ENCODE results near the gene LZTR1. TPM values are rescaled to one million over a fixed set of nuclear protein-coding genes. Genes with fewer than 3 reads are reported as not detected.

Gene LZTR1
- total and polyA plus RNA-seq, 10 of the 15 experiments (the other 5 are each of a cell fraction or from before 2014, with no cell fraction given) = 0.82 to 50.3 (median 19.3) TPM

DNA sequence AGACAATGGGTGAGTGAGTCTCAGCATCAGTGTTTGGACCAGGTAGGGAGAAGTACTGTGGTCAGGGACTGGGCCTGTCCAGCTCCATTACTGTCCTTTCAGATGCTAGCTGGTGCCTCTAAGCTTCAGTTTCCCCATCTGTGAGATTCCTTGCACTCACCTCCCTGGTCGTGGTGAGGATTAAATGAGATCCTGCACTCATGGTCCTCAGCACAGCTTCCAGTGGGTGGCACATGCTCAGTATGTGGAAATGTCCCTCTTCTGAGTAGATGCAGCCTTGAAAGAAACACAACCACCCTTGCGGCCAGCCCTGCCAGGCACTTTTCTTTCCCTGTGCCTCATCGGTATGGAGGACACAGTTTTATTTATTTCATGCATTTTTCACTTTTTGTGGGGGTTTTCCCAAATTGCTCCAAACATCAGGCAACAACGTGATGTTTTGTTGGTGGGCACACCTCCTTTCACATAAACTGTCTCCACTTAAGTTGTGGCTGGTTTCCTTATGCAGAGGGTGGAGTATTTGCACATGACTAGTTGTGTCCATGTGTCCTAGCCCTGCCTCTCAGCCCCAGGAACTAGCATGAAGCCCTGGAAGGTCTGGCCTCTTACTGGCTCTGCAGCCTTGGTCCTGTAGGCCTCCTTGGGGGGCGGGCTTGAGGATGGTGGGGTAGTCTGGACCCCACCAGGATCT is 1.1 kb downstream of the LZTR1 start (continued):
- TF ChIP-seq MEF2B (IDR thresholded peaks at IDR 0.05; ENCODE audit: partially characterized antibody, poor library complexity, severe bottlenecking) = no peak
- TF ChIP-seq NFYA (IDR thresholded peaks at IDR 0.05; ENCODE audit: borderline replicate concordance, low read depth, low read length) = no peak
- TF ChIP-seq CEBPB (IDR thresholded peaks at IDR 0.05; ENCODE audit: borderline replicate concordance in 1 of 2, low read depth in 2 of 2, low read length in 2 of 2) = no peak

DNA sequence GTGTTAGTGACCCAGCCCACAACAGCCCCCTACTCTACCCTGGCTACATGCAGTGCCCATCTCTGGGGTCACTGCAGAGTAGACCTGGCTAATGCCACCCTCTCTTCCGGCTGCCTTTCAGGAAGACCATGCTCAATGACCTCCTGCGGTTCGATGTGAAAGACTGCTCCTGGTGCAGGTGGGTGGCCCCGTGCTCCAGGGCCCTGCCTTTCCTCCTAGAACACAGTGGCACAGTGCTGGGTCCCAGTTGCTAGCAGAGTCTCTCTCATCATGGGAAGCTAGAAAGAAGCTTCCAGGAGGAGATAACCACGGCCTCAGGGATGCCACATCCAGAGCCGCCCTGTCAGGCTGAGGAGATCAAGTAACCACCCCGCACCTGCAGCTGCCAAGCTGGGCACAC is 3.6 kb downstream of the LZTR1 start:
- Histone ChIP-seq H3K36me3 (ENCODE audit: control insufficient read depth in 2 of 2, insufficient read depth in 2 of 2, low read length in 1 of 2) (0 out of 4 replicates have a peak, but pooled peaks cover 0 to 2% of the 10 kb centered on the region in 2 experiments), H3K9ac (ENCODE audit: control insufficient read depth, insufficient read depth, low read length) (no peak overlapping the region), H3K27ac (ENCODE audit: control insufficient read depth, insufficient read depth) (no peak overlapping the region), H4K20me1 (ENCODE audit: control insufficient read depth, insufficient read depth) (no peaks in the 10 kb centered on the region), H3K4me2 (ENCODE audit: control insufficient read depth, insufficient read depth) (no peak overlapping the region), H2AFZ (ENCODE audit: control insufficient read depth, low read depth, low read length) (no peak overlapping the region), H3K27me3 (replicated peaks in 1 of 2; ENCODE audit: control insufficient read depth in 2 of 2, insufficient read depth in 2 of 2, low read length in 1 of 2) (no peaks in the 10 kb centered on the region), H3K4me1 (ENCODE audit: control insufficient read depth, insufficient read depth, low read length) (peaks cover 10% of the 10 kb centered on the region; the same call in 1 of the 2 replicates), H3K79me2 (ENCODE audit: control insufficient read depth, insufficient read depth, low read length) (peaks cover 16% of the 10 kb centered on the region), H3K9me3 (replicated peaks; ENCODE audit: control insufficient read depth, insufficient read depth, low read length) (no peaks in the 10 kb centered on the region), H3K4me3 (no peak overlapping the region)
- SMC1A ChIA-PET (ENCODE audit: uncharacterized antibody, unreplicated experiment) = no interaction called here
- WGBS (ENCODE audit: insufficient coverage, insufficient replicate concordance, low lambda C conversion rate, missing lambda C conversion rate) = 100% methylated on average over 7 of the region's 7 CpGs
- POLR2A ChIA-PET = no interaction called here
- RAD21 ChIA-PET (ENCODE audit: unreplicated experiment) = no interaction called here
- intact Hi-C loops (cut with micrococcal nuclease; ENCODE audit: unreplicated experiment) = no loop called here
- no peak for ATAC-seq
- BruUV-seq (replicated peaks) = no TSS peak
- in situ Hi-C loops (cut with MboI) = no loop called here
- CTCF ChIA-PET = no interaction called here
- FAIRE-seq = no peak
- TF ChIP-seq CHD1 (IDR thresholded peaks at IDR 0.05; ENCODE audit: low read depth, low read length) (no peak), NBN (IDR thresholded peaks at IDR 0.05) (no peak), ZNF24 (IDR thresholded peaks at IDR 0.05) (no peak), BACH1 (IDR thresholded peaks at IDR 0.05; ENCODE audit: borderline replicate concordance) (no peak), RAD21 (IDR thresholded peaks at IDR 0.05; ENCODE audit: insufficient read depth, low read depth, low read length) (no peak), RELA (IDR thresholded peaks at IDR 0.05; ENCODE audit: borderline replicate concordance, partially characterized antibody) (no peak), CBFB (IDR thresholded peaks at IDR 0.05; ENCODE audit: low read depth) (no peak)
- TF ChIP-seq, protein P1, sequence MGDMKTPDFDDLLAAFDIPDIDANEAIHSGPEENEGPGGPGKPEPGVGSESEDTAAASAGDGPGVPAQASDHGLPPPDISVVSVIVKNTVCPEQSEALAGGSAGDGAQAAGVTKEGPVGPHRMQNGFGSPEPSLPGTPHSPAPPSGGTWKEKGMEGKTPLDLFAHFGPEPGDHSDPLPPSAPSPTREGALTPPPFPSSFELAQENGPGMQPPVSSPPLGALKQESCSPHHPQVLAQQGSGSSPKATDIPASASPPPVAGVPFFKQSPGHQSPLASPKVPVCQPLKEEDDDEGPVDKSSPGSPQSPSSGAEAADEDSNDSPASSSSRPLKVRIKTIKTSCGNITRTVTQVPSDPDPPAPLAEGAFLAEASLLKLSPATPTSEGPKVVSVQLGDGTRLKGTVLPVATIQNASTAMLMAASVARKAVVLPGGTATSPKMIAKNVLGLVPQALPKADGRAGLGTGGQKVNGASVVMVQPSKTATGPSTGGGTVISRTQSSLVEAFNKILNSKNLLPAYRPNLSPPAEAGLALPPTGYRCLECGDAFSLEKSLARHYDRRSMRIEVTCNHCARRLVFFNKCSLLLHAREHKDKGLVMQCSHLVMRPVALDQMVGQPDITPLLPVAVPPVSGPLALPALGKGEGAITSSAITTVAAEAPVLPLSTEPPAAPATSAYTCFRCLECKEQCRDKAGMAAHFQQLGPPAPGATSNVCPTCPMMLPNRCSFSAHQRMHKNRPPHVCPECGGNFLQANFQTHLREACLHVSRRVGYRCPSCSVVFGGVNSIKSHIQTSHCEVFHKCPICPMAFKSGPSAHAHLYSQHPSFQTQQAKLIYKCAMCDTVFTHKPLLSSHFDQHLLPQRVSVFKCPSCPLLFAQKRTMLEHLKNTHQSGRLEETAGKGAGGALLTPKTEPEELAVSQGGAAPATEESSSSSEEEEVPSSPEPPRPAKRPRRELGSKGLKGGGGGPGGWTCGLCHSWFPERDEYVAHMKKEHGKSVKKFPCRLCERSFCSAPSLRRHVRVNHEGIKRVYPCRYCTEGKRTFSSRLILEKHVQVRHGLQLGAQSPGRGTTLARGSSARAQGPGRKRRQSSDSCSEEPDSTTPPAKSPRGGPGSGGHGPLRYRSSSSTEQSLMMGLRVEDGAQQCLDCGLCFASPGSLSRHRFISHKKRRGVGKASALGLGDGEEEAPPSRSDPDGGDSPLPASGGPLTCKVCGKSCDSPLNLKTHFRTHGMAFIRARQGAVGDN (IDR thresholded peaks at IDR 0.05) = no peak
- no peak for DNase-seq (ENCODE audit: low read depth, low spot score)
